K562 (cell line): ENCODE results near the gene SPHK2. TPM values are rescaled to one million over a fixed set of nuclear protein-coding genes. Genes with fewer than 3 reads are reported as not detected.
A peak's percentile ranks its signal among the peaks of the same experiment; 100 is the strongest.

Experiments used
- BRF2 ChIP-seq: IDR thresholded peaks from 3 replicates; pipeline ENCODE4 v1.6.1; 2011; ENCODE audit warnings: borderline replicate concordance, mild to moderate bottlenecking; ENCODE audit not compliant: insufficient read length, insufficient read depth
- CBFA2T3 ChIP-seq: fragments of 450-650 bp; IDR thresholded peaks from 2 replicates; pipeline ENCODE4 v1.6.1; 2017
- CBFB ChIP-seq: sonication (generic); formaldehyde crosslinking; IDR thresholded peaks from 2 replicates; pipeline ENCODE4 v1.4.0; 2020; ENCODE audit warnings: mild to moderate bottlenecking, missing genetic modification reagents
- CGGBP1 ChIP-seq: fragments of 250-450 bp; sonication (Bioruptor Pico); IDR thresholded peaks from 2 replicates; pipeline ENCODE4 v1.9.0; 2021; ENCODE audit warnings: mild to moderate bottlenecking
- CREB3L1 ChIP-seq: fragments of 450-650 bp; IDR thresholded peaks from 2 replicates; pipeline ENCODE4 v1.6.1; 2014; ENCODE audit warnings: low read depth, mild to moderate bottlenecking, moderate library complexity, borderline replicate concordance
- EZH2 ChIP-seq: IDR thresholded peaks from 2 replicates; pipeline ENCODE4 v1.6.1; 2012; ENCODE audit warnings: low read depth, mild to moderate bottlenecking, inconsistent platforms, low read length, borderline replicate concordance
- ILK ChIP-seq: fragments of 450-650 bp; IDR thresholded peaks from 2 replicates; pipeline ENCODE4 v1.6.1; 2016; ENCODE audit warnings: missing genetic modification characterization, low read depth, mild to moderate bottlenecking, missing compliant biosample characterization, moderate library complexity, borderline replicate concordance
- MLLT1 ChIP-seq, 2 experiments: fragments of 450-650 bp; IDR thresholded peaks; 2 replicates each; pipeline ENCODE4 v1.6.1; 2016
- PTBP1 ChIP-seq: fragments of 200-400 bp; formaldehyde crosslinking; IDR thresholded peaks from 2 replicates; pipeline ENCODE4 v1.6.1; 2017; ENCODE audit warnings: low read depth, low read length
- SMARCB1 ChIP-seq: IDR thresholded peaks from 2 replicates; pipeline ENCODE4 v1.6.1; 2011; ENCODE audit warnings: improper control_type of control experiment, low read depth; ENCODE audit not compliant: insufficient read length
- THRAP3 ChIP-seq: fragments of 450-650 bp; IDR thresholded peaks from 2 replicates; pipeline ENCODE4 v1.6.1; 2016; ENCODE audit warnings: mild to moderate bottlenecking, inconsistent platforms, borderline replicate concordance
- U2AF2 ChIP-seq: fragments of 200-400 bp; formaldehyde crosslinking; optimal IDR thresholded peaks from 2 replicates; pipeline ENCODE3; 2017; ENCODE audit warnings: low read depth, mild to moderate bottlenecking, low read length
- ZNF217 ChIP-seq: sonication (generic); formaldehyde crosslinking; IDR thresholded peaks from 2 replicates; pipeline ENCODE4 v1.8.0; 2022; ENCODE audit warnings: mild to moderate bottlenecking, missing genetic modification reagents
- ZNF785 ChIP-seq: fragments of 250-450 bp; sonication (Bioruptor Pico); IDR thresholded peaks from 2 replicates; pipeline ENCODE4 v1.4.0; 2020; ENCODE audit warnings: mild to moderate bottlenecking
- polyA plus RNA-seq, 8 experiments: library from polyadenylated mRNA; depleted of rRNA in 4 of 8; stranded (reverse) in 5 of 8; unstranded in 3 of 8; fragments of >200 nt; fragmentation: Nextera tagmentation in 2 of 8; fragmentation: Illumina TruSeq in 1 of 8; extraction: Ambion mirVana in 2 of 8; extraction: Trizol in 1 of 8; gene quantifications; 2 replicates each; pipeline versions ENCODE4 v1.2.1 to v1.2.3, GENCODE V29; 2011 to 2014; ENCODE audit warnings: inconsistent platforms in 1 of 8, missing spikeins in 1 of 8
- total RNA-seq, 7 experiments: library from RNA; depleted of rRNA in 6 of 7; stranded (reverse); fragments of >200 nt in 6 of 7; fragmentation: Illumina TruSeq in 2 of 7; extraction: Trizol in 2 of 7; gene quantifications; 2 replicates each; pipeline versions ENCODE4 v1.2.1 to v1.2.3, GENCODE V29; 2011 to 2021; ENCODE audit warnings: low replicate concordance in 1 of 7

Gene SPHK2
- total and polyA plus RNA-seq, 9 of the 15 experiments (the other 6 are each of a cell fraction or from before 2014, with no cell fraction given), result 0.10 to 15.2 (median 2.9) TPM

GRCh38 chr19:48614436-48615230 lies 4.7 kb upstream of the SPHK2 start, which contains the start of gene FAM83E (continued):
- TF ChIP-seq ZNF785 (CRISPR knock-in tag) (no peak), EZH2 (no peak), THRAP3 (0 out of 2 replicates have a peak, but pooled peaks have one; percentile 57), MLLT1 (IDR thresholded peaks at IDR 0.05) (no peak), CBFA2T3 (no peak), PTBP1 (0 out of 2 replicates have a peak, but pooled peaks have one; percentile 71), ZNF217 (CRISPR knock-in tag) (no peak), BRF2 (no peak), ILK (tag) (no peak), U2AF2 (no peak), CGGBP1 (CRISPR knock-in tag) (no peak), CBFB (CRISPR knock-in tag) (no peak), CREB3L1 (no peak), SMARCB1 (no peak)
- TF ChIP-seq, all 486 proteins: peak for 63
